IPS DF 4.7 (cell line): ENCODE results near the gene ZNF669.
"Not testable (repeated sequence)": the region's sequence is repeated elsewhere in the genome, so short reads cannot be mapped to it uniquely, and the experiment has no call there.

Source experiments
- DNase-seq: peaks from one replicate; pipeline ENCODE4 v3.0.0-alpha.2; 2013; ENCODE audit warnings: low spot score; ENCODE audit errors: extremely low read depth

The ZNF669 gene

DNA sequence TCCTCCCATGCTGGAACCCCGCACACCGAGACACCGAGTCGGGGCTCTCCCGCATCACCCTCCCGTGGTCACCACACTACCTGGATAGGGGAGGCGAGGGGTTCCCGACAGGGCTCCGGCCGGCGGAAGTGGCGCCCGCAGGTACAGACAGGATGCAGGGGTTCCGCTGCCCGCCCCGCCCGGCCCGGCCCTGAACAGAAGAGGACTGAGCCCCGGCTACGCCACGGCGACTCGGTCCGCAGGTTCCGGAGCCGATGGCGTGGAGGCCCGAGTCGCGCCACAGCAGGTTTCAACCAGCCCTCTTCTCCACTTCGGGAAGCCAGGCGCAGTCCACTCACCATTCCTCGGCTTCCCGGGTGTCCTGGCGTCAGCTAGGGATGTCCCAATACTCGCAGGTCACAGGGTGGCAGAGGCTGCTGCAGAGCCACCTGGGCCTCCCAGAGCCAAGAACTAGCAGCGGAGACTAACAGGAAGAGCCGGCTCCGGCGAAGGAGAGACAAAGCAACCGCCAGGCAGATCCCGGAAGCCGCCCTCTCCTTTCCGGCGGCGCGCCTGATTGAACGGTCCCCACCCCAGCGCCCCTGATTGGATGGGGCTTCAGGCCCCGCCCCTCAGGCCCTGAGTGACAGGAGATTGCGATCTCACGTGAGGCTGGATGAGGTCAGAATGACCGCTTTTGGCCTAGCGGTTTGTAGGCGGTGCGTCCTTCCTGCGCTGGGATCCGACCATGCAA lies at the start of gene ZNF669:
ZNF669 (minus strand) TSS at position 498 of the 733 bp plus-strand sequence; CDS start at position 341, 157 bp downstream.
- DNase-seq, result peak; percentile 78

GRCh38 chr1:247147781-247148180 lies 43.6 kb upstream of the ZNF669 start:
- DNase-seq, result no peak

DNA sequence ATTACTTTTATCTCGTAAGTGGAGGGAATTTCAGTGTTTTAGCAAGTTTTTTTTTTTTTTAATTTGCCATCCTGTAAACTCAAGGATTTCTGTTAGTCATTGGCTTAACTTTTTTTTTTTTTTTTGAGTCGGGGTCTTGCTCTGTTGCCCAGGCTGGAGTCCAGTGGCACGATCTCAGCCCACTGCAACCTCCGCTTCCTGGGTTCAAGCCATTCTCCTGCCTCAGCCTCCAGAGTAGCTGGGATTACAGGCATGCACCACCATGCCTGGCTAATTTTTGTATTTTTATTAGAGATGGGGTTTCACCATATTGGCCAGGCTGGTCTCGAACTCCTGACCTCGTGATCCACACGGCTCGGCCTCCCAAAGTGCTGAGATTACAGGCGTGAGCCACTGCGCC lies 43.0 kb upstream of the ZNF669 start:
- not testable (repeated sequence) for DNase-seq

DNA sequence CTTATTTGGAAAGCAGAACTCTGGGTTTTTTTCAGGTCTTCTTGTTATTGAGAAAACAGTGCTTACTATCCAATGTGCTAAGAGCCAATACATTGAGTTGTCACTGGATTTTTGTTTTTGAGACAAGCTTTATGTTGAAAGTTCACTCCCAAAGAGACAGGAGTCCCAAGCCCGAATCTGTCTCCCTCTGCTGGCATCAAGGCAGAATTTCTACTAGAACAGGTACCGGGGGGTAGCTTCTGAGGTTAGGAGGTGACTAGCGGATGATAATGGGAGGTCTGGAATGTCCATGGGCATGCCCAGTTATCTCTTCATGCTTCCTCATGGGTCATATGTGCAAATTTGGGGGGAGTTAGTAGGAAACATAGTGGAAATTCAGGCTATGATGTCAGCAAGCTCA lies 42.5 kb upstream of the ZNF669 start:
- DNase-seq, result no peak

- DNase-seq, result no peak
Observed at GRCh38 chr1:247145279-247145678, 41.1 kb upstream of the ZNF669 start.

- not testable (repeated sequence) for DNase-seq
Observed at GRCh38 chr1:247139557-247139956, 35.4 kb upstream of the ZNF669 start.

- no peak for DNase-seq
Observed at GRCh38 chr1:247131236-247131635, 27.1 kb upstream of the ZNF669 start.

DNA sequence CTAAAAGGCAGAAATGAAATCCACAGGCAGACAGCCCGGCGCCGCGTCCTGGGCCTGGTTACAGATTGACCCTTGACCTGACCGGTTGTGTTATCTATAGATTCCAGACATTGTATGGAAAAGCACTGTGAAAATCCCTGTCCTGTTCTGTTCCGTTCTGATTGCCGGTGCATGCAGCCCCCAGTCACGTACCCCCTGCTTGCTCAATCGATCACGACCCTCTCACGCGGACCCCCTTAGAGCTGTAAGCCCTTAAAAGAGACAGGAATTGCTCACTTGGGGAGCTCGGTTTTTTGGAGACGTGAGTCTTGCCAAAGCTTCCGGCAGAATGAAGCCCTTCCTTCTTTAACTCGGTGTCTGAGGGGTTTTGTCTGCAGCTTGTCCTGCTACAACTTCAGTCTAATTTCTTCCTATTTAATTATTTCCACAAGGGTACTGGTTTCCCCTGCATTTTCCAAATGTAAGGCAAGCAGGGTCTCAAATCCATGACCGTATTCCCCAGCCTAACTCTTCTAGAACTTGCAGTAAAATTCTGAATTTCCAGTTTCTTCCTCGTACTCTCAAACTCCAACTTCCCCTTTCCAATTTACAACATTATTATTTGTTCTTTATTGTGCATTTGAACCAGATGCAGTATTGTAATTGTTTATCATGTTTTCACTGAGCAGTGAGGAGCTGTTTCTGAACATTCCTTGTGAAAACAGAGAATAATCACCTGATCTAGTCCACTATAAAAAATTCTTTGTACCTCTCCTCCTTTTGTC lies 23.5 kb upstream of the ZNF669 start:
- DNase-seq, result not testable (repeated sequence)

DNA sequence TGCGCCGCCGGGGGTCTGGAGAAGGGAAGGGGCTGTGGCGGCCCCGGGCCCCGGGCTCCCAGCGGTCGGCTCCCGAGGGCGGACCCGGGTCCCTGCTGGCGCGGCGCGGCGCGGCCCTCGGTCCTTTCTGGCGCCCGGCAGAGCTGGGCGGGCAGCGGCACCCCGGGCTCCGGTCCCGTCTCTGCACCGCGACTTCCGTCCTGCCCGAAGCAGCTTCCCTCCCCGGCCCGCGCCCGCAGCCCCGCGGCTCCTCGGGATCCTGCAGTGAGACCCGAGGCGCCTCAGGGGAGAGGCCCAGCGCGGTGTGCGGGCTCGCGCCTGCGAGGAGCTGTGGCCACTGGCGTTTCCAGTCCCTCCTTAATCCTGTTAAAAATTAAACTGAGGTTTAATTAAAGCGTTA lies 22.4 kb upstream of the ZNF669 start:
- not testable (repeated sequence) for DNase-seq

GRCh38 chr1:247126166-247126565 lies 22.0 kb upstream of the ZNF669 start:
- DNase-seq, result not testable (repeated sequence)

DNA sequence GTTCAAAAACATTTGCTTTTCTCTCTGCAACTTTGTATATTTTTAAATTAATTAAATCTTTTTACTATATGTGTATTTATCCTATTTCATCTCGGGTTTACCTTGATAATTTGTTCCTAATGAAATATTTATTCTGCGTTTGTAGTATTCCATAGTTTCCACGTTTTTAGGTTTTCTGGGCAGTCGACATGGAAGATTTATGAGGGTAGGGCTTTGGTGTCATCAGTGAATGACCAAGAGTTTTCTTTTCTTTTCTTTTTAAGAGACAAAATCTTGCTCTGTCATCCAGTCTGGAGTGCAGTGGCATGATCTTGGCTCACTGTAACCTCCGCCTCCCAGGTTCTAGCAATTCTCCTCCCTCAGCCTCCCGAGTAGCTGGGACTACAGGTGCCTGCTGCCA lies 17.2 kb upstream of the ZNF669 start:
- DNase-seq, result no peak

- DNase-seq, result not testable (repeated sequence)
Observed at GRCh38 chr1:247120408-247120668, 16.2 kb upstream of the ZNF669 start.

DNA sequence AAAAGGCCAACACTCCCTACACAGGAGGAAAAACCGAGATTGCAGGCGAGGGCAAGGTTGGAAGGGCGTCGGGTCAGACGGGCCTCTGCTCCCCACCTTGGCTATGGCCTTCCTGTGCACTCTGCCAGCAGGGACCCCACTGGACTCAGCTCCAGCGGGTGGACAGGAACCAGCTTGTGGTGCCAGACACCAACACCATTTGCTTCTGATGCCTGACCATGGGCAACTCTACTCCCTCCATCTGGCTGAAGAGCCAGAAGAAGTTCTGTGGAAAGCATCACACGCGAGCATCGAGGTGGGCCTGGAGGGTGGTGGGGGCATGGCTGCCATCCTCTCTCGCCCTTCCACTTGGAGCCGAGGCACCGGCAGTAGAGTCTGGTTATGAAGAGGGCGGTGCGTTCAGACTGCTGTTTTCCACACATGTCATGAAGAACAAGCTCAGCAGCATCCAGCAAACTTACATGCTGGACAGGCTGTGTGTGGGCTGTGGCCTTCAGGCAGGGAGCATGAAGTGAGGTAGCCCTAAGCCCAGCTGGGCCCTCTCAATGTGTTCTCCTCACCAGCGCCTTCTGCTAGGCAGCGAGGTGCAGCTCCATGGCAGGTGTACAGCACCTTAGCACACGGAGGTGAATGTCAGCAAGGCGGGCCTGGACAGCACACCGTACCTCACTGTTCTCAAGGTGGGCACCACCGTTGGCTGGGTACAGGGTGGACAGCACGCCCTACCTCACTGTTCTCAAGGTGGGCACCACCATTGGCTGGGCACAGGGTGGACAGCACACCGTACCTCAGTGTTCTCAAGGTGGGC lies 15.6 kb upstream of the ZNF669 start:
- no peak for DNase-seq

GRCh38 chr1:247118946-247119446 lies 14.8 kb upstream of the ZNF669 start:
- peak; percentile 56 for DNase-seq

DNA sequence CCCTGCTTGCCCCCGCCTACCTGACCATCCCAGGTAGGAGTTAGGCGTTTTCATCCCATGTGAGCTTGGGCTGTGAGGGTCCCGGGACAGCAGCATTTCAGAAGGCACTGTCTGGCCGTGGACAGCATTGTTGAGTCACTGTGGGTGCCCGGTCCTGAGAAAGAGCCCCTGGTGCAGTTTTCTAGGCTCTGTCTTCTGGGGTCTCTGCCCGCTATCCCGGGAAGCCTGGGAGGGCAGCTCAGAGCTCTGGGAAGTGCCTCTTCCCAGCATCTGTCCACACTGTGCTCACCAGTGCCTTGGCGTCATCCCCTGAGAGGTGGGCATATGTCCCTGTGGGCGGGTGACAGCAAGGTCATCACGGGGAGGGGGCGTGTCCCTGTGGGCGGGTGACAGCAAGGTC lies 11.4 kb upstream of the ZNF669 start:
- no peak for DNase-seq

DNA sequence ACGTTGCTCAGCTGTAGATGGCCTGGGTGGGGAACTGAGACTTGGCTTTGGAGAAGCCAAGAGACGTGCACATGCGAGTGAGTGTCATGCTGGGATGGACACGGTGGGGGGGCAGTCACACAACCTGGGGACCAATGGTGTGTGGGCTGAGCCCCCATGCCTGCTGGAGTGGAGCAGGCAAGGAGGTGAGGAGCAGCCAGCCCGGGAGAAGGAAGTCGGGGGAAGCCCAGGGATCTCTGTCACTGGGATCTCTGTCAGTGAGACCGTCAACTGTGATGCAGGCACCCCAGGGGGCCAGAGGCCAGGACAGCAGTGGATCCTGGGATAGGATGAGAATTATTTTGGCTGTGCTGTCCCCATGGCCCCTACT lies 11.0 kb upstream of the ZNF669 start:
- DNase-seq, result no peak

DNA sequence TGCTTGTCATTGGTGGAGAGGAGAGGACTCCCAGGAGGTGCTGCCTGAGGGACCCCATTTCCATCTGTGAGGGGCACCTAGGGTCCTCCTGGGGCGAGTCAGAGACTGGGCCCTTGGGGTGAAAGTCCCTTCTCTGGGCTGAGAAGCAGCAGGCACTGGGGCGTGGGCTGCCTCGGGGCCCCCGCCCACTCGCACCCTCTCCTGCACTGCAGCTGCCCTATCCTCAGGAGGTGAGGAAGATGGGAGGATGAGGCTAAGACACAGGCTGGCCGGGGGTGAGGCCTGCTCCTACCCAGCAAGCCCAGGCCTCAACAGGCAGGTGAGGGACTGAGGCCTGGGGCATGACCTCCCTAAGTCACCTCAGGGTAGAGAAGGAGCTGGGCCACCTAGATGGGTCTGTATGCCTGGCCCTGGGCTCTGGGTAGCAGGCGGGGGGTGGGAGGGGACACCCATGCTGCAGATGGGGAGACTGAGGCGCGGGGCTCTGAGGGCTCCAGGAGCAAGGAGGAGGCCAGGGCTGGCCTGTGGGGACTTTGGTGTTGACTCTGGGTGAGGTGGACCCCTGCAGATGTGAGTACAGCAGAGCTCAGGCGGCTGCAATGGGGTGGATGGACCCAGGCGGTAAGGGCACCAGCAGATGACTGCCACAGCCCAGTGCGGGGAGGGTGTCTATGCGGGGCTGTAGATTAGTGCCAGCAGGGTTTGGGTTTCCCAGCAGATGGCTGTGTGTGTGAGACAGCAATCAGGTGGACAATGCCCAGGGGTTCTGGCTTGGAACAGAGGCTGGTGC lies 10.4 kb upstream of the ZNF669 start:
- DNase-seq, result no peak

DNA sequence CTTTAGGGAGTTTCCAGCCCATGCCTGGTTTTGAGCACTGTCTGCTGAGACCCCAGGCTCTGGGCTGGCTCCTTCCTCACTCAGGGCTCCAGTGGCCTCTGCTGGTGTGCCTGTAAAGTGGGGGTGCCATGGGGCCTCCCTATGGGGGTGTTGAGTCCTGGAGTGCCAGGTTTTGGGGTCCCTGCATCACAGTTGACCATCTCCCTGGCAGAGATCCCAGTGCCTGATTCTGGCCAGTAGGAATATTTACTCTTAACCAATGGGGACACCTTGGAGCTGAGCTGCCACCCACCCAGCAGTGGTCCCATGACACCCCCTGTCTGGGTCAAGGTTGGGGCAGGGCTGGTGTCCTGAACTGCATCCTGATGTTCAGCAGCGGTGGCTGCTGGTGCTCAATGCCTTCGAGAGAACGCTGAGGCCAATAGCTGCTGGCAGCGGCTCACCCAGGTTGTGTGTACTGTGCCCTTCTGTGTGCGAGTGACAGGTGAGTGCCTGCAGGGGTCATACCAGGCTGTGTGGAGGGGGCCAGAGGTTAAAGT lies 9.6 kb upstream of the ZNF669 start:
- no peak for DNase-seq

DNA sequence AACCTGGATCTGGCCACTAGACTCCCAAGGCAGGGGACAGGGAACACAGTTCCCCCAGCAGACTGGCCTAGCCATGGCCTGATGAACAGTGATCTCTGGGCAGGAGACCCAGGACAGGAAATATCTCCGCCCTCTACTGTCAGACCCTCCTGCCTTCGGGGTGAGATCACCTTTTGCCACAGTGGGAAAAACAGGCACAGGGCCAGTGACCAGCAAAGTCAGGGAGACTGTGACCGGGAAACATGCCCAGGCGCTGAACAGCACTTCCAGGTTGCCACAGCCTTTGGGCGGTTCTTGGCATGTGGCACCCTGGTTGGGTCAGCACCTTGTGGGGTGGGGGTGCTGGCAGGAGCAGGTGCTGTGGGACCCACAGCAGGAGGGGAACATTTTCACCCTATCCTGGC lies 8.9 kb upstream of the ZNF669 start:
- no peak for DNase-seq

DNA sequence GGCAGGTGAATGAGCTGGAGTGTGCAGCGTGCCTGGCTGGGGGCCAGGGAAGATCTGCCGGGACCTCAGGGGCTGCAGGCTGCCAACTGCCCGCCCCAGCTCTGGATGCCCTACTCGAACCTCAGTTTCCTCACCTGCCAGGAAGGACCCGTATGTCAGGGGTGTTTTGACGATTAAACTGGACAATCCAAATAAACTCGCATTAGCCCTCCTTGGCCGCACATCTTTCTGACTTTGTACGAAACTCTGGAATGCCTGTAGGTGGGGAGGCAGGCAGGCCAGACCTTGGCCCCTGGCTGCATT lies 8.3 kb upstream of the ZNF669 start:
- DNase-seq, result no peak
